H1 (cell line): Measurements from ENCODE around the gene LAMA4. TPM values are rescaled to one million over a fixed set of nuclear protein-coding genes. Genes with fewer than 3 reads are reported as not detected.

Experiments used
- CTCF ChIA-PET: fragments of 300-600 bp; sonication (Branson Sonifier 250); formaldehyde crosslinking; loops from one replicate; lab custom pipeline; 2021; ENCODE audit not compliant: partially characterized antibody; lab: Charles Lee
- POLR2A ChIA-PET: fragments of 300-600 bp; sonication (Branson Sonifier 250); formaldehyde crosslinking; loops from one replicate; lab custom pipeline; 2021; ENCODE audit warnings: inconsistent platforms; ENCODE audit not compliant: partially characterized antibody; lab: Charles Lee
- DNase-seq, 2 experiments: peaks; one replicate each; pipeline versions ENCODE4 v3.0.0 to v3.0.0-alpha.2; 2010 to 2022; ENCODE audit warnings: low spot score in 2 of 2, low read depth in 1 of 2, mixed read lengths in 1 of 2
- FAIRE-seq: peaks from 2 replicates; lab custom pipeline; 2011; peaks lifted over from hg19 to GRCh38; lab: Jason Lieb, UNC
- H2AFZ ChIP-seq: 2 replicates; pipeline ENCODE4 v1.8.1; 2012; ENCODE audit warnings: low read length, inconsistent platforms
- H2AK5ac ChIP-seq: 2 replicates; pipeline ENCODE4 v1.6.1; 2013; ENCODE audit warnings: low read depth, low read length
- H2BK120ac ChIP-seq: replicated peaks from 2 replicates; pipeline ENCODE3; 2013; ENCODE audit warnings: low read depth, low read length, inconsistent platforms
- H2BK12ac ChIP-seq: 2 replicates; pipeline ENCODE4 v1.6.1; 2013; ENCODE audit warnings: low read depth, low read length
- H2BK15ac ChIP-seq: 2 replicates; pipeline ENCODE4 v1.6.1; 2013; ENCODE audit warnings: low read length
- H2BK20ac ChIP-seq: 2 replicates; pipeline ENCODE4 v1.6.1; 2013; ENCODE audit warnings: low read length
- H2BK5ac ChIP-seq: 2 replicates; pipeline ENCODE4 v1.6.1; 2013; ENCODE audit warnings: low read depth, low read length
- H3K14ac ChIP-seq: 2 replicates; pipeline ENCODE4 v1.6.1; 2013; ENCODE audit warnings: inconsistent platforms; ENCODE audit not compliant: insufficient read length
- H3K18ac ChIP-seq: 2 replicates; pipeline ENCODE4 v1.6.1; 2013; ENCODE audit warnings: low read length; ENCODE audit errors: extremely low read depth
- H3K23ac ChIP-seq: 2 replicates; pipeline ENCODE4 v1.6.1; 2013; ENCODE audit warnings: inconsistent platforms; ENCODE audit not compliant: insufficient read length
- H3K23me2 ChIP-seq: 2 replicates; pipeline ENCODE4 v1.6.1; 2013; ENCODE audit warnings: low read depth, low read length
- H3K27ac ChIP-seq: 2 replicates; pipeline ENCODE4 v1.6.1; 2011; ENCODE audit warnings: low read depth, low read length, inconsistent platforms
- H3K27me3 ChIP-seq, 4 experiments: replicated peaks in 1 of 4; 1 replicate in 1 of 4; 2 replicates in 3 of 4; pipeline versions ENCODE4 v1.6.1 to v1.8.1; 2011 to 2013; ENCODE audit warnings: low read length in 3 of 4, mild to moderate bottlenecking in 3 of 4, inconsistent platforms in 2 of 4, mixed read lengths in 2 of 4, moderate library complexity in 1 of 4; ENCODE audit not compliant: control insufficient read depth in 3 of 4, insufficient read depth in 3 of 4; ENCODE audit errors: extremely low read depth in 1 of 4
- H3K36me3 ChIP-seq, 4 experiments: 2 replicates each; pipeline versions ENCODE4 v1.6.1 to v1.8.1; 2011 to 2013; ENCODE audit warnings: mild to moderate bottlenecking in 4 of 4, low read length in 3 of 4, moderate library complexity in 2 of 4, control low read depth in 1 of 4, inconsistent platforms in 1 of 4; ENCODE audit not compliant: insufficient read depth in 4 of 4, control insufficient read depth in 2 of 4
- H3K4ac ChIP-seq: replicated peaks from 2 replicates; pipeline ENCODE3; 2013; ENCODE audit warnings: low read length, low read depth, mixed read lengths, inconsistent platforms; ENCODE audit not compliant: insufficient read length
- H3K4me1 ChIP-seq, 4 experiments: replicated peaks in 1 of 4; 1 replicate in 1 of 4; 2 replicates in 3 of 4; pipeline versions ENCODE4 v1.6.1 to v1.8.1; 2011 to 2013; ENCODE audit warnings: low read length in 3 of 4, inconsistent platforms in 2 of 4, mixed read lengths in 1 of 4; ENCODE audit not compliant: insufficient read depth in 4 of 4, control insufficient read depth in 3 of 4
- H3K4me2 ChIP-seq, 2 experiments: 2 replicates each; pipeline versions ENCODE4 v1.6.1 to v1.8.1; 2011 to 2013; ENCODE audit warnings: low read depth in 2 of 2, low read length in 2 of 2, control low read depth in 1 of 2, inconsistent platforms in 1 of 2, mild to moderate bottlenecking in 1 of 2; ENCODE audit not compliant: insufficient read depth in 1 of 2
- H3K4me3 ChIP-seq, 4 experiments: fragments of 200-600, 300-600 bp in 1 of 4; sonication (generic), shearing (Covaris generic), sonication (Bioruptor Twin) in 1 of 4; 2 replicates each; pipeline versions ENCODE4 v1.5.1 to v1.8.1; 2011 to 2016; ENCODE audit warnings: low read length in 4 of 4, low read depth in 3 of 4, control low read depth in 2 of 4, inconsistent platforms in 2 of 4, mild to moderate bottlenecking in 2 of 4, mixed read lengths in 1 of 4, moderate library complexity in 1 of 4; ENCODE audit not compliant: insufficient read depth in 2 of 4; ENCODE audit errors: extremely low read depth in 1 of 4
- H3K56ac ChIP-seq: replicated peaks from 2 replicates; pipeline ENCODE3; 2013; ENCODE audit warnings: low read depth, mild to moderate bottlenecking, mixed read lengths, low read length, inconsistent platforms; ENCODE audit not compliant: insufficient read length
- H3K79me1 ChIP-seq: 2 replicates; pipeline ENCODE4 v1.6.1; 2013; ENCODE audit warnings: low read depth, low read length, control low read depth
- H3K79me2 ChIP-seq, 2 experiments: 2 replicates each; pipeline versions ENCODE4 v1.6.1 to v1.8.1; 2012 to 2013; ENCODE audit warnings: low read length in 2 of 2, mild to moderate bottlenecking in 2 of 2, inconsistent platforms in 1 of 2; ENCODE audit not compliant: insufficient read depth in 2 of 2, control insufficient read depth in 1 of 2
- H3K9ac ChIP-seq, 4 experiments: replicated peaks in 1 of 4; 1 replicate in 1 of 4; 2 replicates in 3 of 4; pipeline versions ENCODE4 v1.6.1 to v1.8.1; 2011 to 2013; ENCODE audit warnings: low read depth in 3 of 4, low read length in 3 of 4, control low read depth in 2 of 4, mild to moderate bottlenecking in 2 of 4, moderate library complexity in 2 of 4, inconsistent platforms in 1 of 4; ENCODE audit errors: extremely low read depth in 1 of 4
- H3K9me3 ChIP-seq, 2 experiments: 2 replicates each; pipeline versions ENCODE4 v1.6.1 to v1.8.1; 2012 to 2013; ENCODE audit warnings: mild to moderate bottlenecking in 2 of 2, moderate library complexity in 2 of 2, control low read depth in 1 of 2, inconsistent platforms in 1 of 2, low read depth in 1 of 2, low read length in 1 of 2, mixed read lengths in 1 of 2; ENCODE audit not compliant: insufficient read depth in 2 of 2
- H4K20me1 ChIP-seq, 2 experiments: replicated peaks in 1 of 2; 2 replicates each; pipeline versions ENCODE3 to v1.8.1; 2011 to 2013; ENCODE audit warnings: inconsistent platforms in 2 of 2, low read length in 2 of 2, mild to moderate bottlenecking in 1 of 2; ENCODE audit not compliant: insufficient read depth in 2 of 2, control insufficient read depth in 1 of 2
- H4K5ac ChIP-seq: 2 replicates; pipeline ENCODE4 v1.6.1; 2013; ENCODE audit warnings: low read length, low read depth, mixed read lengths, inconsistent platforms; ENCODE audit not compliant: insufficient read length
- H4K8ac ChIP-seq: 2 replicates; pipeline ENCODE4 v1.8.0; 2013; ENCODE audit warnings: mild to moderate bottlenecking, moderate library complexity, low read length, inconsistent platforms; ENCODE audit not compliant: insufficient read depth; ENCODE audit errors: extremely low read depth
- H4K91ac ChIP-seq: replicated peaks from 2 replicates; pipeline ENCODE3; 2013; ENCODE audit warnings: low read length, mixed read lengths, inconsistent platforms; ENCODE audit not compliant: insufficient read length
- GTF2F1 ChIP-seq: IDR thresholded peaks from 2 replicates; pipeline ENCODE4 v1.6.1; 2012; ENCODE audit warnings: low read depth, low read length, improper control_type of control experiment, borderline replicate concordance
- SIRT6 ChIP-seq: IDR thresholded peaks from one replicate; pipeline ENCODE4 v1.7.1; 2012; ENCODE audit warnings: low read length, inconsistent platforms
- WGBS, 2 experiments: shearing (Covaris generic) in 1 of 2; methylation state at CpG; one replicate each; pipeline versions ENCODE4 v1.1.6 to v1.1.7; 2013 to 2015; ENCODE audit warnings: low lambda C conversion rate in 2 of 2, mixed read lengths in 2 of 2, inconsistent platforms in 1 of 2, low coverage in 1 of 2, missing lambda C conversion rate in 1 of 2; ENCODE audit not compliant: insufficient replicate concordance in 2 of 2, insufficient coverage in 1 of 2, insufficient read length in 1 of 2; ENCODE audit errors: extremely low coverage in 1 of 2, missing lambda C conversion rate in 1 of 2; 5-methylcytosine and 5-hydroxymethylcytosine counted together
- polyA plus RNA-seq, 7 experiments: library from polyadenylated mRNA; depleted of rRNA in 3 of 7; stranded (reverse) in 5 of 7; unstranded in 2 of 7; fragments of >200 nt in 5 of 7; fragments of 200-250 nt in 2 of 7; gene quantifications; 1 replicate in 5 of 7; 2 replicates in 1 of 7; 4 replicates in 1 of 7; pipeline versions ENCODE4 v1.2.1 to v1.2.3, GENCODE V29; 2011 to 2013; ENCODE audit warnings: missing spikeins in 2 of 7, mixed read lengths in 2 of 7
- total RNA-seq: library from RNA; stranded (reverse); fragmentation: NEBNext Ultra II Directional; extraction: Animal tissue kit (Norgen Biotek cat#: 25700); gene quantifications from 2 replicates; pipeline ENCODE4 v1.2.1, GENCODE V29; 2021

Gene LAMA4
- total and polyA plus RNA-seq, 2 of the 8 experiments (the other 6 are each of a cell fraction or from before 2014, with no cell fraction given): 0.95 to 1.5 TPM

DNA sequence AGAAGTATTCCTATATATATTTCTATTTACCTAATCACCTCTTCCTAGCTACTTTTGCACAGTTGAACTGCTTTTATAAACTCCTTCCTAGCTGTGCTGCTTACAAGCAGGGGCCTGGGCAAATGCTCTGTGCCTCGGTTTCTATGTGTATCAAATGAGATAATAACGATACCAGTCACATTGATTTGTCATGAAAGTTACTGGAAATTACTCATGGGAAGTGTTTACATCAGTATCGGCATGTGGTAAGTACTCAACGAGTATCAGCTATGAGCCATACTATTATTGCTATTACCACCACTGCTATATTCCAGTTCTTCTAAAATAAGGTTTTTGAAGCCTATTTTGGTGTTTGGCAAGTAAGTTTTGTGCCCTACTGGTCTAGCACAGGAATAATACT lies 4.9 kb downstream of the LAMA4 start:
- Histone ChIP-seq H3K23me2 (peaks cover 12% of the 10 kb centered on the region), H3K79me2 (no peaks in the 10 kb centered on the region), H3K18ac (no peak overlapping the region), H3K4me3 (no peak overlapping the region), H3K79me1 (no peaks in the 10 kb centered on the region), H4K5ac (no peak overlapping the region), H3K9ac (no peak overlapping the region), H2BK120ac (no peak overlapping the region), H4K8ac (no peak overlapping the region), H2BK20ac (no peak overlapping the region), H2BK12ac (no peak overlapping the region), H2AK5ac (no peak overlapping the region), H2BK5ac (no peak overlapping the region), H4K20me1 (no peaks in the 10 kb centered on the region), H2AFZ (no peak overlapping the region), H3K4ac (no peak overlapping the region), H3K27me3 (peaks cover 2 to 24% (median 11%) of the 10 kb centered on the region in 4 experiments; a peak in 6 of 7 replicates), H3K14ac (no peak overlapping the region), H3K9me3 (no peaks in the 10 kb centered on the region), H3K27ac (no peak overlapping the region), H4K91ac (no peak overlapping the region), H2BK15ac (no peak overlapping the region), H3K23ac (no peak overlapping the region), H3K36me3 (no peaks in the 10 kb centered on the region), H3K4me2 (no peak overlapping the region), H3K4me1 (peaks cover 0 to 7% (median 4%) of the 10 kb centered on the region in 4 experiments; a peak in 3 of 7 replicates), H3K56ac (no peak overlapping the region)
- WGBS, 2 experiments: 91% methylated on average over 4 of the region's 4 CpGs; no CpG with 5 or more reads in 1 of the 2 experiments
- no peak for FAIRE-seq
- ChIA-PET POLR2A (no interaction called here), CTCF (interaction anchor here (0.9 to 1.4 kb wide), 2 partner anchors 8 to 69 kb away, joined by 4 to 5 read pairs; no protein-coding TSS in a partner anchor)
- TF ChIP-seq GTF2F1 (no peak), SIRT6 (no peak)
- no peak for DNase-seq
